ENCODE data around the gene GPC5.

Gene GPC5

GRCh38 chr13:92297971-92298942 is 899.8 kb downstream of the GPC5 start:
- no peak for DNase-seq

- no peak for DNase-seq
Measured at GRCh38 chr13:92300651-92301050, 902.2 kb downstream of the GPC5 start.

- no peak for DNase-seq
Measured at GRCh38 chr13:92303428-92303827, 905.0 kb downstream of the GPC5 start.

GRCh38 chr13:92307752-92308151 is 909.3 kb downstream of the GPC5 start:
- no peak for DNase-seq

- no peak for DNase-seq
Measured at GRCh38 chr13:92312823-92313222, 914.4 kb downstream of the GPC5 start.

- no peak for DNase-seq
Measured at GRCh38 chr13:92313382-92313781, 915.0 kb downstream of the GPC5 start.

GRCh38 chr13:92315265-92315664 is 916.8 kb downstream of the GPC5 start:
- DNase-seq: no peak

- no peak for DNase-seq
Measured at GRCh38 chr13:92316030-92316429, 917.6 kb downstream of the GPC5 start.

GRCh38 chr13:92317066-92317465 is 918.6 kb downstream of the GPC5 start:
- DNase-seq: no peak

GRCh38 chr13:92320323-92320722 is 921.9 kb downstream of the GPC5 start:
- no peak for DNase-seq

GRCh38 chr13:92321174-92321573 is 922.8 kb downstream of the GPC5 start:
- DNase-seq: no peak

GRCh38 chr13:92345627-92346026 is 947.2 kb downstream of the GPC5 start:
- DNase-seq: no peak

GRCh38 chr13:92346046-92346445 is 947.6 kb downstream of the GPC5 start:
- no peak for DNase-seq

- no peak for DNase-seq
Measured at GRCh38 chr13:92354583-92354982, 956.2 kb downstream of the GPC5 start.

- DNase-seq: no peak
Measured at GRCh38 chr13:92355213-92355612, 956.8 kb downstream of the GPC5 start.

GRCh38 chr13:92362717-92363116 is 964.3 kb downstream of the GPC5 start:
- DNase-seq: no peak

GRCh38 chr13:92365904-92366303 is 967.5 kb downstream of the GPC5 start:
- no peak for DNase-seq

- no peak for DNase-seq
Measured at GRCh38 chr13:92377396-92377795, 979.0 kb downstream of the GPC5 start.

GRCh38 chr13:92379371-92379770 is 981.0 kb downstream of the GPC5 start:
- no peak for DNase-seq

- DNase-seq: no peak
Measured at GRCh38 chr13:92384410-92384809, 986.0 kb downstream of the GPC5 start.

GRCh38 chr13:92387245-92387644 is 988.8 kb downstream of the GPC5 start:
- no peak for DNase-seq

- DNase-seq: peak; percentile 47
Measured at GRCh38 chr13:92390217-92390616, 991.8 kb downstream of the GPC5 start.

GRCh38 chr13:92403606-92404005 is 1005.2 kb downstream of the GPC5 start:
- no peak for DNase-seq

GRCh38 chr13:92407858-92408257 is 1009.4 kb downstream of the GPC5 start:
- DNase-seq: no peak

GRCh38 chr13:92412481-92412880 is 1014.1 kb downstream of the GPC5 start:
- DNase-seq: no peak
